Gastroesophageal sphincter (tissue), 4 donors: ENCODE measurements around the gene TMEM14B. TPM values are rescaled to one million over a fixed set of nuclear protein-coding genes. Genes with fewer than 3 reads are reported as not detected.

Source experiments
- ATAC-seq: fragments of 150-250 bp; one replicate; pipeline ENCODE4 v1.9.1; 2016; ENCODE audit warnings: mild to moderate bottlenecking, moderate library complexity
- H3K27ac ChIP-seq, 4 donors: fragments of 200-600 bp; sonication (generic) in 3 of 4; 1 replicate in 3 of 4; 2 replicates in 1 of 4; pipeline ENCODE4 v1.5.1; 2016 to 2019
- H3K27me3 ChIP-seq: fragments of 200-600 bp; sonication (generic); one replicate; pipeline ENCODE4 v1.5.1; 2019
- H3K36me3 ChIP-seq, 2 donors: fragments of 200-600 bp; sonication (generic); one replicate each; pipeline ENCODE4 v1.5.1; 2019; ENCODE audit warnings: control low read depth in 1 of 2
- H3K4me1 ChIP-seq, 3 donors: fragments of 200-600 bp; sonication (generic); 1 replicate in 2 of 3; 2 replicates in 1 of 3; pipeline ENCODE4 v1.5.1; 2016 to 2019; ENCODE audit warnings: control low read depth in 2 of 3
- H3K4me3 ChIP-seq, 2 donors: fragments of 200-600 bp; sonication (generic); one replicate each; pipeline ENCODE4 v1.5.1; 2019; ENCODE audit warnings: mild to moderate bottlenecking in 1 of 2, moderate library complexity in 1 of 2
- H3K9me3 ChIP-seq, 3 donors: fragments of 200-600 bp; sonication (generic); one replicate each; pipeline ENCODE4 v1.5.1; 2017 to 2019; ENCODE audit warnings: control low read depth in 2 of 3
- EP300 ChIP-seq: sonication (generic); formaldehyde crosslinking; IDR thresholded peaks from one replicate; pipeline ENCODE4 v1.6.1; 2017; ENCODE audit warnings: antibody characterized with exemption, mild to moderate bottlenecking
- POLR2A ChIP-seq, 2 donors: fragments of 450-650 bp; IDR thresholded peaks; one replicate each; pipeline ENCODE4 v1.6.1; 2017; ENCODE audit warnings: antibody characterized with exemption in 2 of 2, mild to moderate bottlenecking in 2 of 2, moderate library complexity in 1 of 2
- POLR2AphosphoS5 ChIP-seq: sonication (generic); formaldehyde crosslinking; IDR thresholded peaks from one replicate; pipeline ENCODE4 v1.6.1; 2017; ENCODE audit warnings: antibody characterized with exemption
- WGBS, 2 donors: methylation state at CpG; one replicate each; pipeline ENCODE4 v1.1.5; 2018; ENCODE audit warnings: low coverage in 1 of 2; 5-methylcytosine and 5-hydroxymethylcytosine counted together
- total RNA-seq, 4 donors: library from RNA; depleted of rRNA; stranded (reverse); fragments of >200 nt; gene quantifications; one replicate each; pipeline ENCODE4 v1.1.0, GENCODE V29; 2016
- TF ChIP-seq, protein P1 (sequence below), 4 experiments: fragments of 200-600 bp in 2 of 4; fragments of 450-650 bp in 2 of 4; sonication (generic) in 1 of 4; IDR thresholded peaks; one replicate each; pipeline ENCODE4 v1.5.1; 2017 to 2019; ENCODE audit warnings: antibody characterized with exemption in 4 of 4, mild to moderate bottlenecking in 2 of 4, moderate library complexity in 2 of 4

Gene TMEM14B
- total RNA-seq, 4 donors from 2014 or later: 29.7 to 65.2 (median 60.5) TPM

- ATAC-seq: peak; percentile 99
- peaks cover 0 to 36% of the 10 kb centered on the region in 2 donors for H3K36me3 ChIP-seq
- WGBS, 2 donors: 1 to 5% methylated on average over 4 to 34 of the region's 55 CpGs
- TF ChIP-seq, protein P1, sequence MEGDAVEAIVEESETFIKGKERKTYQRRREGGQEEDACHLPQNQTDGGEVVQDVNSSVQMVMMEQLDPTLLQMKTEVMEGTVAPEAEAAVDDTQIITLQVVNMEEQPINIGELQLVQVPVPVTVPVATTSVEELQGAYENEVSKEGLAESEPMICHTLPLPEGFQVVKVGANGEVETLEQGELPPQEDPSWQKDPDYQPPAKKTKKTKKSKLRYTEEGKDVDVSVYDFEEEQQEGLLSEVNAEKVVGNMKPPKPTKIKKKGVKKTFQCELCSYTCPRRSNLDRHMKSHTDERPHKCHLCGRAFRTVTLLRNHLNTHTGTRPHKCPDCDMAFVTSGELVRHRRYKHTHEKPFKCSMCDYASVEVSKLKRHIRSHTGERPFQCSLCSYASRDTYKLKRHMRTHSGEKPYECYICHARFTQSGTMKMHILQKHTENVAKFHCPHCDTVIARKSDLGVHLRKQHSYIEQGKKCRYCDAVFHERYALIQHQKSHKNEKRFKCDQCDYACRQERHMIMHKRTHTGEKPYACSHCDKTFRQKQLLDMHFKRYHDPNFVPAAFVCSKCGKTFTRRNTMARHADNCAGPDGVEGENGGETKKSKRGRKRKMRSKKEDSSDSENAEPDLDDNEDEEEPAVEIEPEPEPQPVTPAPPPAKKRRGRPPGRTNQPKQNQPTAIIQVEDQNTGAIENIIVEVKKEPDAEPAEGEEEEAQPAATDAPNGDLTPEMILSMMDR (IDR thresholded peaks at IDR 0.05): peak in 1 of 4 experiments; percentile 12
- peak; percentile 91 for TF ChIP-seq POLR2AphosphoS5
- no peak for TF ChIP-seq EP300
- peak; percentile 78 to 81 for TF ChIP-seq POLR2A (IDR thresholded peaks at IDR 0.05)
- H3K27me3 ChIP-seq: no peaks in the 10 kb centered on the region
- H3K27ac ChIP-seq: peak within 1 kb of the TSS; percentile 86 to 92 (median 90)
- peak within 1 kb of the TSS; percentile 60 to 67 for H3K4me3 ChIP-seq
- peaks cover 0 to 63% (median 15%) of the 10 kb centered on the region in 3 donors for H3K4me1 ChIP-seq
- no peaks in the 10 kb centered on the region for H3K9me3 ChIP-seq
Measured at GRCh38 chr6:10722820-10723566, 24.6 kb upstream of the TMEM14B start, which contains the start of gene TMEM14C. TMEM14C (plus strand) TSS chr6:10723070; CDS start chr6:10724614, 1,544 bp downstream.

- H3K9me3 ChIP-seq: no peaks in the 10 kb centered on the region
- no peak for ATAC-seq
- peak overlapping the region; percentile 86 to 92 (median 90) for H3K27ac ChIP-seq
- 7% methylated on average over 3 of the region's 7 CpGs; no CpG with 5 or more reads in 1 of the 2 donors for WGBS, 2 donors
- peaks cover 0 to 63% (median 15%) of the 10 kb centered on the region in 3 donors for H3K4me1 ChIP-seq
- TF ChIP-seq POLR2AphosphoS5 (no peak), POLR2A (IDR thresholded peaks at IDR 0.05) (no peak), EP300 (no peak)
- TF ChIP-seq, protein P1 (IDR thresholded peaks at IDR 0.05): no peak
- H3K4me3 ChIP-seq: peak overlapping the region; percentile 60 to 67
- peaks cover 0 to 42% of the 10 kb centered on the region in 2 donors for H3K36me3 ChIP-seq
- no peaks in the 10 kb centered on the region for H3K27me3 ChIP-seq
Measured at GRCh38 chr6:10723567-10723881, 24.1 kb upstream of the TMEM14B start.

- Histone ChIP-seq H3K27ac (no peak overlapping the region), H3K4me3 (no peak overlapping the region), H3K36me3 (peaks cover 0 to 57% of the 10 kb centered on the region in 2 donors), H3K9me3 (no peaks in the 10 kb centered on the region), H3K4me1 (peaks cover 0 to 63% (median 15%) of the 10 kb centered on the region in 3 donors), H3K27me3 (no peaks in the 10 kb centered on the region)
- TF ChIP-seq EP300 (no peak), POLR2A (IDR thresholded peaks at IDR 0.05) (no peak), POLR2AphosphoS5 (no peak)
- TF ChIP-seq, protein P1 (IDR thresholded peaks at IDR 0.05): no peak
- no peak for ATAC-seq
- WGBS, 2 donors: 59 to 93% methylated on average over 2 to 6 of the region's 6 CpGs
Measured at GRCh38 chr6:10725044-10725443, 22.6 kb upstream of the TMEM14B start.

GRCh38 chr6:10725716-10726115, 21.9 kb upstream of the TMEM14B start:
- H3K36me3 ChIP-seq: peaks cover 0 to 64% of the 10 kb centered on the region in 2 donors
- no peak for ATAC-seq
- 81 to 100% methylated on average over 1 to 5 of the region's 9 CpGs for WGBS, 2 donors

More at GRCh38 chr6:10725716-10726115, 21.9 kb upstream of the TMEM14B start:
- no peak overlapping the region for H3K27ac ChIP-seq
- H3K27me3 ChIP-seq: no peaks in the 10 kb centered on the region
- H3K4me1 ChIP-seq: peaks cover 0 to 66% (median 15%) of the 10 kb centered on the region in 3 donors
- no peak overlapping the region for H3K4me3 ChIP-seq
- no peaks in the 10 kb centered on the region for H3K9me3 ChIP-seq
- TF ChIP-seq POLR2AphosphoS5: no peak
- TF ChIP-seq EP300: no peak
- no peak for TF ChIP-seq POLR2A (IDR thresholded peaks at IDR 0.05)
- TF ChIP-seq, protein P1 (IDR thresholded peaks at IDR 0.05): no peak
